Breast epithelium (tissue), 3 donors: ENCODE data around the gene PDCD2L.

Experiments
- POLR2A ChIP-seq: fragments of 450-650 bp; IDR thresholded peaks from one replicate; pipeline ENCODE4 v1.6.1; 2016; ENCODE audit warnings: antibody characterized with exemption, mild to moderate bottlenecking, moderate library complexity
- TF ChIP-seq, protein P1 (sequence below), 3 donors: fragments of 450-650 bp; IDR thresholded peaks; one replicate each; pipeline ENCODE4 v1.5.1; 2016 to 2017; ENCODE audit warnings: antibody characterized with exemption in 3 of 3, mild to moderate bottlenecking in 3 of 3, moderate library complexity in 3 of 3

DNA sequence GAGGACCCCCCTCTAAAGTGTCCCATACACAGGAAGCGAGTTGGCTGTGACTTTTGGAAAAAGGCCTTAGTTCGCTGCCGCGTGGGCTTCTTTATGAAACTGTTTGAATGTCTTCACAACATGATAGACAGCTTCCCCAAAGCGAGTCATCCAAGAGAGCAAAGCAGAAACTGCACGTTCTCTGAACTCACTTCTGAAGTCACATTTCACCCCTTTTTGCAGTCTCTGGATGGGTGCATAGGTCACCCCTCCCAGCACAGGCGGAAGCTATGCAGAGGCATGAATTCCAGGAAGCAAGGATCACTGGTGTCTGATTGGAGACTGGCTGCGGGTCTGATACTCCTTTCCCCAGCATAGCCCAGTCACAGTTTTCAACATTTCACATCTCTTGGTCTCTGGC lies 28.6 kb upstream of the PDCD2L start:
- TF ChIP-seq, protein P1, sequence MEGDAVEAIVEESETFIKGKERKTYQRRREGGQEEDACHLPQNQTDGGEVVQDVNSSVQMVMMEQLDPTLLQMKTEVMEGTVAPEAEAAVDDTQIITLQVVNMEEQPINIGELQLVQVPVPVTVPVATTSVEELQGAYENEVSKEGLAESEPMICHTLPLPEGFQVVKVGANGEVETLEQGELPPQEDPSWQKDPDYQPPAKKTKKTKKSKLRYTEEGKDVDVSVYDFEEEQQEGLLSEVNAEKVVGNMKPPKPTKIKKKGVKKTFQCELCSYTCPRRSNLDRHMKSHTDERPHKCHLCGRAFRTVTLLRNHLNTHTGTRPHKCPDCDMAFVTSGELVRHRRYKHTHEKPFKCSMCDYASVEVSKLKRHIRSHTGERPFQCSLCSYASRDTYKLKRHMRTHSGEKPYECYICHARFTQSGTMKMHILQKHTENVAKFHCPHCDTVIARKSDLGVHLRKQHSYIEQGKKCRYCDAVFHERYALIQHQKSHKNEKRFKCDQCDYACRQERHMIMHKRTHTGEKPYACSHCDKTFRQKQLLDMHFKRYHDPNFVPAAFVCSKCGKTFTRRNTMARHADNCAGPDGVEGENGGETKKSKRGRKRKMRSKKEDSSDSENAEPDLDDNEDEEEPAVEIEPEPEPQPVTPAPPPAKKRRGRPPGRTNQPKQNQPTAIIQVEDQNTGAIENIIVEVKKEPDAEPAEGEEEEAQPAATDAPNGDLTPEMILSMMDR (IDR thresholded peaks at IDR 0.05) = no peak
- no peak for TF ChIP-seq POLR2A
